ENCODE measurements around the gene SLC4A3.

The SLC4A3 gene

DNA sequence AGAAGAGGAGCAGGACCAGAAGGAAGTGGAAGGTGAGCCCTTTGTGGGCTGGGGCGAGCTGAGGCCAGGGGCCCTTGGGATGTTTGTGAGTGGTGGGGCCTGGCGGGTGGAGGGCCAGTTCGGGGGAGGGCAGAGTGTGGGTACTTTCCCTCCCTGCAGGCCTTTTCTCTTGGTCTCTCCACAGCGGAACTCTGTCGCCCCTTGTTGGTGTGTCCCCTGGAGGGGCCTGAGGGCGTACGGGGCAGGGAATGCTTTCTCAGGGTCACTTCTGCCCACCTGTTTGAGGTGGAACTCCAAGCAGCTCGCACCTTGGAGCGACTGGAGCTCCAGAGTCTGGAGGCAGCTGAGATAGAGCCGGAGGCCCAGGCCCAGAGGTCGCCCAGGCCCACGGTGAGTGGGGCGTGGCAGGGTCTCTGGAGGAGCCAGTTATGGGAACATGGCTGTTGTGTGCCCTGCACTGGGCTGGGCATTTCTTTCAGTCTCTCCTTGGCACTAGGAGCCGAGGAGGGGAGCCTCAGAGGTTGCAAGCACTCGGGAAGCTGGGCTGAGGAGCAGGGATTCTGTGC, 18.9 kb upstream of the SLC4A3 start:
- DNase-seq (ENCODE audit: extremely low read depth, low read depth): no peak
- TF ChIP-seq, protein P1, sequence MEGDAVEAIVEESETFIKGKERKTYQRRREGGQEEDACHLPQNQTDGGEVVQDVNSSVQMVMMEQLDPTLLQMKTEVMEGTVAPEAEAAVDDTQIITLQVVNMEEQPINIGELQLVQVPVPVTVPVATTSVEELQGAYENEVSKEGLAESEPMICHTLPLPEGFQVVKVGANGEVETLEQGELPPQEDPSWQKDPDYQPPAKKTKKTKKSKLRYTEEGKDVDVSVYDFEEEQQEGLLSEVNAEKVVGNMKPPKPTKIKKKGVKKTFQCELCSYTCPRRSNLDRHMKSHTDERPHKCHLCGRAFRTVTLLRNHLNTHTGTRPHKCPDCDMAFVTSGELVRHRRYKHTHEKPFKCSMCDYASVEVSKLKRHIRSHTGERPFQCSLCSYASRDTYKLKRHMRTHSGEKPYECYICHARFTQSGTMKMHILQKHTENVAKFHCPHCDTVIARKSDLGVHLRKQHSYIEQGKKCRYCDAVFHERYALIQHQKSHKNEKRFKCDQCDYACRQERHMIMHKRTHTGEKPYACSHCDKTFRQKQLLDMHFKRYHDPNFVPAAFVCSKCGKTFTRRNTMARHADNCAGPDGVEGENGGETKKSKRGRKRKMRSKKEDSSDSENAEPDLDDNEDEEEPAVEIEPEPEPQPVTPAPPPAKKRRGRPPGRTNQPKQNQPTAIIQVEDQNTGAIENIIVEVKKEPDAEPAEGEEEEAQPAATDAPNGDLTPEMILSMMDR (IDR thresholded peaks at IDR 0.05; ENCODE audit: low read depth, low read length): no peak

DNA sequence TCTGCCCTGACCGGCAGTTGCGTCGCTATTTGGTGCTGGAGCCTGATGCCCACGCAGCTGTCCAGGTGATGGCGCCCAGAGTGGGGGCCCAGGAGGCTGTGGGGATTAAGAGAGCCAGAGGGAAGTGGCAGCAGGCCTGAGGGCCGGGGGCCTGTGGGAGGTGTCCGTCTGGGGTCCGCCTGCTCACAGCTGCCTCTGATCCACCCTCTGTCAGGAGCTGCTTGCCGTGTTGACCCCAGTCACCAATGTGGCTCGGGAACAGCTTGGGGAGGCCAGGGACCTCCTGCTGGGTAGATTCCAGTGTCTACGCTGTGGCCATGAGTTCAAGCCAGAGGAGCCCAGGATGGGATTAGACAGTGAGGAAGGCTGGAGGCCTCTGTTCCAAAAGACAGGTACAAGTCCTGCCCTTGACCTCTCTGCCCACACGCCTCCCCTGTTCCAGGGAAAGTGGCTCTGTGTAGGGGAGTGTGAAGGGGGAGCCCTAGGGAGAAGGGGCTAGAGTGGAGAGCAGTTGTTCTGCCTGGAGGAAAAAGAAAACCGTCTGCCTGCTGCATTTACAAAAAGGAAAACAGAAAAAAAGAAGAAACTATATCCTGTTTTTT, 18.2 kb upstream of the SLC4A3 start:
- TF ChIP-seq, protein P1 (IDR thresholded peaks at IDR 0.05; ENCODE audit: low read depth, low read length): no peak
- DNase-seq (ENCODE audit: extremely low read depth, low read depth): no peak

DNA sequence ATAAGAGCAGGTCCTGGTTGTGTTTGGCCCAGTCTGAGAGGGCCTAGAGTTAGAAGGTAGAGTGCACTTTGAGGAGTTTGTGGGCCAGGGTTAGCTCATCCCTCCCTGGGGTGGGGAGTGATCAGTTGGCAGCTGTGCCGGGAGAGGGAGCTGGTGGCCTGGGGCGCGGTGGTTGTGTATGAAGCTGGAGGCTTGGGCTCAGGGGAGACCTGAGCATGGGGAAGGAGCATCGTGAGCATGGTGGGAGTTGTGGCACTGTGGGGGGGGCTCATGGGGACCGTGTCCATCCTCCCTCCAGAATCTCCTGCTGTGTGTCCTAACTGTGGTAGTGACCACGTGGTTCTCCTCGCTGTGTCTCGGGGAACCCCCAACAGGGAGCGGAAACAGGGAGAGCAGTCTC, 16.1 kb upstream of the SLC4A3 start:
- DNase-seq (ENCODE audit: extremely low read depth, low read depth): no peak
- TF ChIP-seq, protein P1 (IDR thresholded peaks at IDR 0.05; ENCODE audit: low read depth, low read length): no peak

GRCh38 chr2:219611866-219612576, 15.4 kb upstream of the SLC4A3 start:
- no peak for DNase-seq (ENCODE audit: extremely low read depth, low read depth)
- TF ChIP-seq, protein P1 (IDR thresholded peaks at IDR 0.05; ENCODE audit: low read depth, low read length): no peak

- DNase-seq (ENCODE audit: extremely low read depth, low read depth): no peak
These were observed 14.7 kb upstream of the SLC4A3 start for GRCh38 chr2:219612577-219613286.

GRCh38 chr2:219613461-219614070, 13.9 kb upstream of the SLC4A3 start:
- no peak for DNase-seq (ENCODE audit: extremely low read depth, low read depth)
- TF ChIP-seq, protein P1 (IDR thresholded peaks at IDR 0.05; ENCODE audit: low read depth, low read length): no peak

More at GRCh38 chr2:219612577-219613286, 14.7 kb upstream of the SLC4A3 start:
- TF ChIP-seq, protein P1 (IDR thresholded peaks at IDR 0.05; ENCODE audit: low read depth, low read length): no peak

All from AG09319 (cell line).